ENCODE data around the gene PCDHB16. TPM values are rescaled to one million over a fixed set of nuclear protein-coding genes. Genes with fewer than 3 reads are reported as not detected.
"Not testable (repeated sequence)": the region's sequence is repeated elsewhere in the genome, so short reads cannot be mapped to it uniquely, and the experiment has no call there.

The PCDHB16 gene
- total RNA-seq, 1 experiment from 2014 or later, result 6.5 TPM

GRCh38 chr5:141180313-141180712 lies 1.9 kb upstream of the PCDHB16 start:
- H3K27me3 Mint-ChIP-seq (ENCODE audit: low read depth), result peaks cover 2% of the 10 kb centered on the region
- no peak overlapping the region for H3K4me3 Mint-ChIP-seq
- no peak overlapping the region for H2BK12ac ChIP-seq (ENCODE audit: insufficient read length, low read depth, low read length)
- DNase-seq, result no peak
- no peak overlapping the region for H3K23ac ChIP-seq (ENCODE audit: insufficient read length, low read depth, low read length)
- H3K4me2 ChIP-seq (ENCODE audit: insufficient read depth, insufficient read length, low read length), result no peak overlapping the region
- H3K4ac ChIP-seq (ENCODE audit: low read depth, low read length), result no peak overlapping the region
- no peak overlapping the region for H4K91ac ChIP-seq (ENCODE audit: insufficient read length, low read depth, low read length)
- H3K9me3 ChIP-seq (ENCODE audit: control insufficient read depth, low read depth, low read length), result no peaks in the 10 kb centered on the region
- H3K4me1 ChIP-seq (ENCODE audit: insufficient read depth, low read length), result no peaks in the 10 kb centered on the region
- no peak overlapping the region for H2BK20ac ChIP-seq (ENCODE audit: low read depth, low read length, poor library complexity, severe bottlenecking)
- H3K79me1 ChIP-seq (ENCODE audit: insufficient read depth, low read depth, low read length, poor library complexity, severe bottlenecking), result no peaks in the 10 kb centered on the region
- H3K27me3 ChIP-seq (ENCODE audit: insufficient read depth, low read length), result no peaks in the 10 kb centered on the region
- no peak overlapping the region for H3K56ac ChIP-seq (ENCODE audit: insufficient read length, low read depth, low read length)
- H2AK5ac ChIP-seq (ENCODE audit: insufficient read length, low read length), result no peak overlapping the region
- no peak overlapping the region for H2BK120ac ChIP-seq (ENCODE audit: low read depth, low read length, poor library complexity, severe bottlenecking)
- no peaks in the 10 kb centered on the region for H3K23me2 ChIP-seq (ENCODE audit: insufficient read length, low read depth, low read length, poor library complexity, severe bottlenecking)
- H3K18ac ChIP-seq (ENCODE audit: insufficient read length, low read depth, low read length), result no peak overlapping the region
- peaks cover 24 to 27% of the 10 kb centered on the region in 2 experiments for H3K9me3 Mint-ChIP-seq
- H3K79me2 ChIP-seq (ENCODE audit: insufficient read depth, low read length), result no peaks in the 10 kb centered on the region
- H3K27ac ChIP-seq (ENCODE audit: insufficient read length, low read depth, low read length), result no peak overlapping the region
- H2AFZ ChIP-seq (ENCODE audit: low read length), result no peak overlapping the region
- H2BK15ac ChIP-seq (ENCODE audit: low read depth, low read length), result no peak overlapping the region
- peaks cover 10 to 28% (median 15%) of the 10 kb centered on the region in 3 experiments for H3K36me3 Mint-ChIP-seq (ENCODE audit: insufficient read depth in 1 of 3, low read depth in 3 of 3)
- H3T11ph ChIP-seq (ENCODE audit: low read length), result no peak overlapping the region
- H4K8ac ChIP-seq (replicated peaks; ENCODE audit: insufficient read length, low read depth, low read length), result no peak overlapping the region
- no peak overlapping the region for H4K5ac ChIP-seq (ENCODE audit: insufficient read length, low read depth, low read length)
- H3K4me1 Mint-ChIP-seq, result peaks cover 4 to 10% of the 10 kb centered on the region in 2 experiments
- no CpG with 5 or more reads among the region's 1 CpG for WGBS (ENCODE audit: extremely low coverage, insufficient read length, low lambda C conversion rate)
- H2BK5ac ChIP-seq (ENCODE audit: insufficient read length, low read length), result no peak overlapping the region
- TF ChIP-seq CTCF (conservative IDR thresholded peaks at IDR 0.05), result no peak
- H3K9ac ChIP-seq (ENCODE audit: extremely low read depth, insufficient read length, low read length), result no peak overlapping the region
- H4K20me1 ChIP-seq (ENCODE audit: control insufficient read depth, insufficient read depth, insufficient read length), result no peaks in the 10 kb centered on the region
- no peak overlapping the region for H3K14ac ChIP-seq (ENCODE audit: insufficient read depth, low read length)
- H3K27ac Mint-ChIP-seq, result no peak overlapping the region

GRCh38 chr5:141184117-141184855 lies 2.1 kb downstream of the PCDHB16 start:
- H3K9ac ChIP-seq (ENCODE audit: extremely low read depth, insufficient read length, low read length); H3K27me3 Mint-ChIP-seq (ENCODE audit: low read depth); H4K20me1 ChIP-seq (ENCODE audit: control insufficient read depth, insufficient read depth, insufficient read length); H3T11ph ChIP-seq (ENCODE audit: low read length); H3K23me2 ChIP-seq (ENCODE audit: insufficient read length, low read depth, low read length, poor library complexity, severe bottlenecking); H3K4me2 ChIP-seq (ENCODE audit: insufficient read depth, insufficient read length, low read length); H2AFZ ChIP-seq (ENCODE audit: low read length); H3K27ac ChIP-seq (ENCODE audit: insufficient read length, low read depth, low read length); H2BK5ac ChIP-seq (ENCODE audit: insufficient read length, low read length); H3K4ac ChIP-seq (ENCODE audit: low read depth, low read length); H3K4me1 ChIP-seq (ENCODE audit: insufficient read depth, low read length); H2BK15ac ChIP-seq (ENCODE audit: low read depth, low read length); H2BK20ac ChIP-seq (ENCODE audit: low read depth, low read length, poor library complexity, severe bottlenecking); H2AK5ac ChIP-seq (ENCODE audit: insufficient read length, low read length); H3K23ac ChIP-seq (ENCODE audit: insufficient read length, low read depth, low read length); H3K79me1 ChIP-seq (ENCODE audit: insufficient read depth, low read depth, low read length, poor library complexity, severe bottlenecking); H2BK120ac ChIP-seq (ENCODE audit: low read depth, low read length, poor library complexity, severe bottlenecking); H3K27me3 ChIP-seq (ENCODE audit: insufficient read depth, low read length); H2BK12ac ChIP-seq (ENCODE audit: insufficient read length, low read depth, low read length); H3K18ac ChIP-seq (ENCODE audit: insufficient read length, low read depth, low read length); H3K14ac ChIP-seq (ENCODE audit: insufficient read depth, low read length); H3K9me3 ChIP-seq (ENCODE audit: control insufficient read depth, low read depth, low read length); H3K27ac Mint-ChIP-seq; DNase-seq; H4K5ac ChIP-seq (ENCODE audit: insufficient read length, low read depth, low read length); H4K8ac ChIP-seq (replicated peaks; ENCODE audit: insufficient read length, low read depth, low read length); H3K79me2 ChIP-seq (ENCODE audit: insufficient read depth, low read length); H4K91ac ChIP-seq (ENCODE audit: insufficient read length, low read depth, low read length); H3K4me3 Mint-ChIP-seq; H3K56ac ChIP-seq (ENCODE audit: insufficient read length, low read depth, low read length): not testable (repeated sequence)
- WGBS (ENCODE audit: extremely low coverage, insufficient read length, low lambda C conversion rate), result no CpG with 5 or more reads among the region's 69 CpGs
- peaks cover 13 to 35% (median 19%) of the 10 kb centered on the region in 3 experiments for H3K36me3 Mint-ChIP-seq (ENCODE audit: insufficient read depth in 1 of 3, low read depth in 3 of 3)
- peaks cover 31 to 33% of the 10 kb centered on the region in 2 experiments for H3K9me3 Mint-ChIP-seq
- peaks cover 7 to 15% of the 10 kb centered on the region in 2 experiments for H3K4me1 Mint-ChIP-seq
